Astrocyte (in vitro differentiated cells and primary cell): ENCODE measurements around the gene CENPU. TPM values are rescaled to one million over a fixed set of nuclear protein-coding genes. Genes with fewer than 3 reads are reported as not detected.

Experiments used
- DNase-seq: peaks from one replicate; pipeline ENCODE4 v3.0.0-alpha.2; 2010; ENCODE audit warnings: low read depth
- FAIRE-seq: peaks from 2 replicates; lab custom pipeline; 2011; peaks lifted over from hg19 to GRCh38; lab: Jason Lieb, UNC
- H2AFZ ChIP-seq: 2 replicates; pipeline ENCODE4 v1.6.0; 2012; ENCODE audit warnings: low read depth, low read length, inconsistent platforms
- H3K27ac ChIP-seq: 2 replicates; pipeline ENCODE4 v1.5.1; 2011; ENCODE audit warnings: low read depth, low read length, inconsistent platforms
- H3K27me3 ChIP-seq: 2 replicates; pipeline ENCODE4 v1.6.0; 2011; ENCODE audit warnings: low read length, inconsistent platforms; ENCODE audit not compliant: insufficient read depth
- H3K36me3 ChIP-seq: 2 replicates; pipeline ENCODE4 v1.5.1; 2011; ENCODE audit warnings: low read length, inconsistent platforms; ENCODE audit not compliant: insufficient read depth
- H3K4me1 ChIP-seq: 2 replicates; pipeline ENCODE4 v1.5.1; 2011; ENCODE audit warnings: low read length, inconsistent platforms; ENCODE audit not compliant: insufficient read depth
- H3K4me2 ChIP-seq: 2 replicates; pipeline ENCODE4 v1.6.0; 2012; ENCODE audit warnings: low read length, inconsistent platforms
- H3K4me3 ChIP-seq: 2 replicates; pipeline ENCODE4 v1.5.1; 2011; ENCODE audit warnings: low read depth, mild to moderate bottlenecking, low read length, inconsistent platforms; ENCODE audit not compliant: insufficient read depth
- H3K79me2 ChIP-seq: 2 replicates; pipeline ENCODE4 v1.6.0; 2012; ENCODE audit warnings: mild to moderate bottlenecking, low read length, inconsistent platforms; ENCODE audit not compliant: insufficient read depth
- H3K9ac ChIP-seq: 2 replicates; pipeline ENCODE4 v1.6.0; 2012; ENCODE audit warnings: mild to moderate bottlenecking, low read length, inconsistent platforms
- H3K9me3 ChIP-seq: 2 replicates; pipeline ENCODE4 v1.5.1; 2012; ENCODE audit warnings: low read depth, mild to moderate bottlenecking, low read length, inconsistent platforms; ENCODE audit not compliant: insufficient read depth
- H4K20me1 ChIP-seq: 2 replicates; pipeline ENCODE4 v1.6.0; 2012; ENCODE audit warnings: low read length, inconsistent platforms; ENCODE audit not compliant: insufficient read depth
- H3K27ac Mint-ChIP-seq: one replicate; pipeline ENCODE4 v1.8.0; 2021; ENCODE audit warnings: mild to moderate bottlenecking, mixed read lengths; ENCODE audit not compliant: unreplicated experiment
- H3K27me3 Mint-ChIP-seq: one replicate; pipeline ENCODE4 v1.8.0; 2021; ENCODE audit warnings: low read depth, mixed read lengths; ENCODE audit not compliant: unreplicated experiment
- H3K36me3 Mint-ChIP-seq: one replicate; pipeline ENCODE4 v1.8.0; 2021; ENCODE audit warnings: low read depth, mixed read lengths; ENCODE audit not compliant: unreplicated experiment
- H3K4me1 Mint-ChIP-seq: one replicate; pipeline ENCODE4 v1.8.0; 2021; ENCODE audit warnings: low read depth, mixed read lengths; ENCODE audit not compliant: unreplicated experiment
- H3K4me3 Mint-ChIP-seq: one replicate; pipeline ENCODE4 v1.8.0; 2021; ENCODE audit warnings: mild to moderate bottlenecking, moderate library complexity, mixed read lengths; ENCODE audit not compliant: unreplicated experiment
- H3K9me3 Mint-ChIP-seq: one replicate; pipeline ENCODE4 v1.8.0; 2021; ENCODE audit warnings: mild to moderate bottlenecking, mixed read lengths; ENCODE audit not compliant: unreplicated experiment
- CTCF ChIP-seq: IDR thresholded peaks from 2 replicates; pipeline ENCODE4 v1.5.1; 2011; ENCODE audit warnings: low read depth, mild to moderate bottlenecking, inconsistent platforms, low read length, moderate library complexity; ENCODE audit not compliant: insufficient read depth
- EZH2 ChIP-seq: IDR thresholded peaks from 2 replicates; pipeline ENCODE4 v1.6.1; 2012; ENCODE audit warnings: mild to moderate bottlenecking, low read length, inconsistent platforms; ENCODE audit not compliant: insufficient read depth
- total RNA-seq: library from RNA; stranded (reverse); gene quantifications from 2 replicates; pipeline ENCODE4 v1.2.1, GENCODE V29; 2021

The CENPU gene
- total RNA-seq, 1 donor from 2014 or later, result 6.0 TPM

- no peaks in the 10 kb centered on the region for H3K36me3 ChIP-seq
- H4K20me1 ChIP-seq, result no peaks in the 10 kb centered on the region
- FAIRE-seq (no peak), DNase-seq (no peak)
- no peaks in the 10 kb centered on the region for H3K79me2 ChIP-seq
- no peaks in the 10 kb centered on the region for H3K27me3 ChIP-seq
- no peak overlapping the region for H3K27ac ChIP-seq
- Mint-ChIP-seq H3K4me3 (no peak overlapping the region), H3K4me1 (peaks cover 6% of the 10 kb centered on the region), H3K27me3 (no peaks in the 10 kb centered on the region), H3K9me3 (no peaks in the 10 kb centered on the region), H3K36me3 (peaks cover 3% of the 10 kb centered on the region), H3K27ac (no peak overlapping the region)
- no peak overlapping the region for H3K4me2 ChIP-seq
- no peaks in the 10 kb centered on the region for H3K9me3 ChIP-seq
- no peak overlapping the region for H2AFZ ChIP-seq
- H3K4me3 ChIP-seq, result no peak overlapping the region
- TF ChIP-seq EZH2, result no peak
- no peak for TF ChIP-seq CTCF
- no peaks in the 10 kb centered on the region for H3K4me1 ChIP-seq
- no peak overlapping the region for H3K9ac ChIP-seq
These were observed 52.0 kb downstream of the CENPU start for GRCh38 chr4:184681916-184682315.

- TF ChIP-seq CTCF (no peak), EZH2 (no peak)
- DNase-seq (no peak), FAIRE-seq (no peak)
- no peaks in the 10 kb centered on the region for H3K27me3 ChIP-seq
- Mint-ChIP-seq H3K9me3 (no peaks in the 10 kb centered on the region), H3K27me3 (no peaks in the 10 kb centered on the region), H3K27ac (no peak overlapping the region), H3K4me1 (peaks cover 6% of the 10 kb centered on the region), H3K4me3 (no peak overlapping the region), H3K36me3 (peaks cover 3% of the 10 kb centered on the region)
- no peak overlapping the region for H2AFZ ChIP-seq
- H3K4me2 ChIP-seq, result no peak overlapping the region
- H3K27ac ChIP-seq, result no peak overlapping the region
- no peaks in the 10 kb centered on the region for H3K4me1 ChIP-seq
- no peak overlapping the region for H3K4me3 ChIP-seq
- no peaks in the 10 kb centered on the region for H3K79me2 ChIP-seq
- no peaks in the 10 kb centered on the region for H4K20me1 ChIP-seq
- H3K9me3 ChIP-seq, result no peaks in the 10 kb centered on the region
- no peak overlapping the region for H3K9ac ChIP-seq
- no peaks in the 10 kb centered on the region for H3K36me3 ChIP-seq
These were observed 53.2 kb downstream of the CENPU start for GRCh38 chr4:184680698-184681097.

GRCh38 chr4:184675821-184676492, 57.9 kb downstream of the CENPU start:
- H3K9ac ChIP-seq, result no peak overlapping the region
- no peak overlapping the region for H3K4me2 ChIP-seq
- DNase-seq, result no peak
- no peak for FAIRE-seq
- no peaks in the 10 kb centered on the region for H3K27me3 ChIP-seq
- H3K27ac Mint-ChIP-seq, result no peak overlapping the region
- no peak overlapping the region for H3K4me3 ChIP-seq
- H3K4me1 Mint-ChIP-seq, result no peaks in the 10 kb centered on the region
- H3K36me3 Mint-ChIP-seq, result peaks cover 7% of the 10 kb centered on the region
- H3K9me3 Mint-ChIP-seq, result no peaks in the 10 kb centered on the region
- H3K4me3 Mint-ChIP-seq, result no peak overlapping the region
- no peaks in the 10 kb centered on the region for H4K20me1 ChIP-seq
- H3K27ac ChIP-seq, result no peak overlapping the region
- no peaks in the 10 kb centered on the region for H3K36me3 ChIP-seq
- H2AFZ ChIP-seq, result no peak overlapping the region
- H3K9me3 ChIP-seq, result no peaks in the 10 kb centered on the region
- H3K27me3 Mint-ChIP-seq, result no peaks in the 10 kb centered on the region
- H3K79me2 ChIP-seq, result no peaks in the 10 kb centered on the region
- no peaks in the 10 kb centered on the region for H3K4me1 ChIP-seq
- TF ChIP-seq EZH2, result no peak
- no peak for TF ChIP-seq CTCF
